Measurements from ENCODE around the gene NALF2. TPM values are rescaled to one million over a fixed set of nuclear protein-coding genes. Genes with fewer than 3 reads are reported as not detected.

Gene NALF2
- total RNA-seq (2022; extraction: Qiagen RNA extraction; ENCODE audit: low read depth) = 5.4 to 6.7 TPM (median 6.1 TPM) in 5 replicates

DNA sequence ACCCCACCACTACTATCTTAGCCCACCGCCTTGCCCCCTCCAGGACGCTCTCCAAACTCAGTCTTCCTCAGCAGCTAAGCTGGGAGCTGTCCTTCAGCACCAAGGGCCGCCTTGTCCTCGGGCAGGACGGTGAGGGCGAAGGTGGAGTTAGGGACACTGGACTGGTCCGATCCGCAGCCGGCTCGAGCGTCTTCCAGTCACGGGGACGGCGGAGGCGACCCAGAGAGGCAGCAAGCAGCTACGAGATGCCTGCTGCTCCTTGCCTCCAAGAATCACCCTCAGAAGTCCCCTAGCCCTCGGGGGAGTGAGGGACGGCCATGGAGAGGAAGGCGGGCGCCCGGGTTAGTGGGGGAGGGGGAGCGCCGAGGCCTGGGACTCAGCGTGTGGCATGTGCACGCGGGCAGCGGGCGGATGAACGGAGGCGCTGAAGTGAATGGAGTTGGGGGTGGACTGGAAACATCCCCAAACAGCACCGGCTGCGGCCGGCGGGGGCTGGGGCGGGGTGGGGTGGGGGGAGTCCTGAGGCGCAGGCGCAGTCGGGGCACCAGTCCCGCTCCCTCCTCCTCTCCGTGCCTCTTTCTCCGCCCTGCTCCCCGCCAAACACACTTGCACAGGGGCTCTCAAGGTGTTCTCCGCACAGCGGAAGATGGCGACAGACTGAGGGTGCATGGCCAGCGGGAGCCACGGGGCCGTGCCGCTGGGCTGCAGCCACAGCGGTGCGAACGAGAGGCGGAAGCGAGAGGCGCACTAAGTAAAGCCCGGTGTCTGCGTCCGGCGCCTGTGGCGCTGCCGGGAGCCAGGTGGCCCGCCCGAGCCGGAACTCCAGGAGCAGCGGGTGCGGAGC lies at the start of gene NALF2:
NALF2 (plus strand) TSS at position 545 of the 844 bp plus-strand sequence. CDS start 957 bp downstream, outside the sequence.

Other genes starting within 250 kb of the NALF2 start
- 0.69 to 0.78 TPM (median 0.75 TPM) in 5 replicates for gene EDA, start 111.8 kb downstream of the NALF2 start, total RNA-seq (2022; extraction: Qiagen RNA extraction; ENCODE audit: low read depth)

All from A549 treated with DMSO at 1 μM for 4 hours (cell line).